OCI-LY7 (cell line): Measurements from ENCODE around the gene EPHB1.

ENCODE experiments used
- EZH2phosphoT487 ChIP-seq: fragments of 200-600 bp; sonication (generic); IDR thresholded peaks from 2 replicates; pipeline ENCODE4 v1.6.1; 2018; ENCODE audit warnings: low read depth, borderline replicate concordance, mild to moderate bottlenecking, mixed run types, antibody characterized with exemption, low read length, moderate library complexity, mixed read lengths
- TF ChIP-seq, protein P1 (sequence below): fragments of 200-600 bp; sonication (generic); conservative IDR thresholded peaks from 2 replicates; pipeline ENCODE4 v1.5.1; 2014; ENCODE audit warnings: mild to moderate bottlenecking, antibody characterized with exemption, low read length, moderate library complexity, mixed read lengths

DNA sequence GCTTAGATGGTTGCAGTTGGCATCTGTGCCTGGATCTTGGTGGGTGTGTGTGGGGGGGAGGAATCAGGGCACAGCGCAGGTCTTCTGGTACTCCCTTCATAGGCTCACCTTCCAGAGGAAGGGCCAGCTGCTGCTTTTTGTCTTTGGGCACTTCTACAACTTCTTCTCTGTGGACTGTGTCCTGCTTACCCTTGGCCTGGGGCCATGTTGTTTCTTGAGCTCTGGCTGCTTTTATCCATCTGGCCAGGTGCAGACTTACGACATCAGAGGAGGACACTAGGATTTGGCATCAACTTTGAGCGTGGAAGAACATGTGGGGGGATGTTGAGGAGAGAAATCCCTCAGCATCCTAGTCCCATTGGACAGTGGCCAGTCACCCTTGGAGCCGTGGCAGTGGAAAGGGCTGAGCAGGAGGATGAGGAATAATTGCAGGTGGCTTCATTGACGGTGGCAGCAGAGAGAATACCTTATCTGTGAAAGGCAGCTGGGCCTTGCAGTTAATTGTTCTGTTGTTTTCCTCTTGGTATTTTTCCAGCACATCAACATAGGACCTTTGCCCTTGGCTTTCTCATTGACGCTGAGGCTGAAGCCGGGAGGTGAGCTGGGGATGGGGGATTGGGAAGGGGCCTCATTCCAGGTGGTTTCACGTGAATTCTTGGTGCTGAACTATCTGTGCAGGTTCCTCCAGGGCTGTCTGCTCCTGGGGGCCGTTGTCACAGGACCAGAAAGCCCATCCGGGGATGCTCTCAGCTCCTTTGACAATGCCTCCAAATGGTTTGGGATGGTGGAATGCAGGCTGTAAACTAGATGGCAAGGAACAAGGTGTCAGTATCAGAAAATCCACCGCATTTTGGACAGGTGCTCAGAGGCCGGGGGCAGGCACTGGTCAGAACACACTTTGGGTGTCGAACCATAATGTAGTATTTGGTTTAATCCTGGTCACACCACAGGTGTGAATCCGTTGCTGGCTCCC, 9.7 kb downstream of the EPHB1 start:
- TF ChIP-seq, protein P1, sequence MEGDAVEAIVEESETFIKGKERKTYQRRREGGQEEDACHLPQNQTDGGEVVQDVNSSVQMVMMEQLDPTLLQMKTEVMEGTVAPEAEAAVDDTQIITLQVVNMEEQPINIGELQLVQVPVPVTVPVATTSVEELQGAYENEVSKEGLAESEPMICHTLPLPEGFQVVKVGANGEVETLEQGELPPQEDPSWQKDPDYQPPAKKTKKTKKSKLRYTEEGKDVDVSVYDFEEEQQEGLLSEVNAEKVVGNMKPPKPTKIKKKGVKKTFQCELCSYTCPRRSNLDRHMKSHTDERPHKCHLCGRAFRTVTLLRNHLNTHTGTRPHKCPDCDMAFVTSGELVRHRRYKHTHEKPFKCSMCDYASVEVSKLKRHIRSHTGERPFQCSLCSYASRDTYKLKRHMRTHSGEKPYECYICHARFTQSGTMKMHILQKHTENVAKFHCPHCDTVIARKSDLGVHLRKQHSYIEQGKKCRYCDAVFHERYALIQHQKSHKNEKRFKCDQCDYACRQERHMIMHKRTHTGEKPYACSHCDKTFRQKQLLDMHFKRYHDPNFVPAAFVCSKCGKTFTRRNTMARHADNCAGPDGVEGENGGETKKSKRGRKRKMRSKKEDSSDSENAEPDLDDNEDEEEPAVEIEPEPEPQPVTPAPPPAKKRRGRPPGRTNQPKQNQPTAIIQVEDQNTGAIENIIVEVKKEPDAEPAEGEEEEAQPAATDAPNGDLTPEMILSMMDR, result no peak
- TF ChIP-seq EZH2phosphoT487, result no peak
